ENCODE data around the gene RGS11. TPM values are rescaled to one million over a fixed set of nuclear protein-coding genes. Genes with fewer than 3 reads are reported as not detected.
A peak's percentile ranks its signal among the peaks of the same experiment; 100 is the strongest.

RGS11 gene
- total RNA-seq (10 to 100 TPM in 6 of 10 donors, 1 to 10 TPM in 4; 7.5 to 18.2 (median 12.5) TPM), polyA plus RNA-seq (10 to 100 TPM in 1 of 2 donors, 1 to 10 TPM in 1; 1.9 to 36.4 TPM)
- long read RNA-seq, donor 1, partial matches to known transcripts, result 2 of 7 reads
- long read RNA-seq, donor 1, other reads (novel, unspliced or antisense), result 4 of 7 reads
- long read RNA-seq, donor 2, partial matches to known transcripts, result 9 of 29 reads
- long read RNA-seq, donor 2, other reads (novel, unspliced or antisense), result 16 of 29 reads
- long read RNA-seq, donor 3, partial matches to known transcripts, result 2 of 11 reads
- long read RNA-seq, donor 3, other reads (novel, unspliced or antisense), result 6 of 11 reads

- WGBS, 2 donors, result 3 to 4% methylated on average over 40 to 51 of the region's 56 CpGs
- Histone ChIP-seq H3K27me3 (peaks cover 0 to 48% (median 10%) of the 10 kb centered on the region in 7 donors), H3K27ac (peak within 1 kb of the TSS in 1 of 10 donors; percentile 28), H3K36me3 (no peaks in the 10 kb centered on the region), H3K9me3 (no peaks in the 10 kb centered on the region), H3K4me1 (peaks cover 0 to 30% (median 17%) of the 10 kb centered on the region in 9 donors), H3K4me3 (peak within 1 kb of the TSS in 9 of 10 donors; percentile 40 to 64 (median 59))
- ATAC-seq (peak in 3 of 8 donors; percentile 22 to 46 (median 27)), DNase-seq (peak in 1 of 2 donors; percentile 27)
- TF ChIP-seq CTCF (IDR thresholded peaks at IDR 0.05), result no peak
- intact Hi-C loops (cut with DNase I), result no loop called here
Observed at GRCh38 chr16:275786-276232, at the start of gene RGS11. Gene RGS11 (minus strand): TSS chr16:275944. CDS start chr16:275911, 33 bp downstream.

GRCh38 chr16:324451-325334 lies 48.9 kb upstream of the RGS11 start:
- Histone ChIP-seq H3K27ac (peak overlapping the region in 7 of 10 donors; percentile 5 to 74 (median 40)), H3K27me3 (no peaks in the 10 kb centered on the region), H3K4me1 (peaks cover 3 to 54% (median 38%) of the 10 kb centered on the region in 9 donors), H3K4me3 (peak overlapping the region in 7 of 10 donors; percentile 24 to 40 (median 27)), H3K36me3 (peaks cover 0 to under 1% (median 0%) of the 10 kb centered on the region in 9 donors), H3K9me3 (no peaks in the 10 kb centered on the region)
- intact Hi-C loops (cut with DNase I), result no loop called here
- no peak for TF ChIP-seq CTCF (IDR thresholded peaks at IDR 0.05)
- ATAC-seq (peak in 7 of 8 donors; percentile 15 to 54 (median 42)), DNase-seq (no peak)
- 61 to 66% methylated on average over 55 of the region's 55 CpGs for WGBS, 2 donors

GRCh38 chr16:324201-324450 lies 48.4 kb upstream of the RGS11 start:
- whole genome bisulfite sequencing, 2 donors, result 89 to 90% methylated on average over 17 of the region's 17 CpGs
- peak overlapping the region in 2 of 10 donors; percentile 24 to 27 for H3K4me3 ChIP-seq
- peaks cover 3 to 53% (median 38%) of the 10 kb centered on the region in 9 donors for H3K4me1 ChIP-seq
- no peak for ATAC-seq
- H3K36me3 ChIP-seq, result peaks cover 0 to 6% (median 0%) of the 10 kb centered on the region in 9 donors
- no peak for DNase-seq
- intact Hi-C loops (cut with DNase I), result no loop called here
- H3K27ac ChIP-seq, result no peak overlapping the region
- H3K9me3 ChIP-seq, result no peaks in the 10 kb centered on the region
- H3K27me3 ChIP-seq, result no peaks in the 10 kb centered on the region
- no peak for TF ChIP-seq CTCF (IDR thresholded peaks at IDR 0.05)

GRCh38 chr16:322476-323143 lies 46.9 kb upstream of the RGS11 start:
- no peak for DNase-seq
- Histone ChIP-seq H3K9me3 (no peaks in the 10 kb centered on the region), H3K27me3 (no peaks in the 10 kb centered on the region), H3K36me3 (peaks cover 0 to 21% (median 0%) of the 10 kb centered on the region in 9 donors), H3K27ac (no peak overlapping the region), H3K4me1 (peaks cover 1 to 38% (median 31%) of the 10 kb centered on the region in 9 donors), H3K4me3 (no peak overlapping the region)
- no peak for TF ChIP-seq CTCF (IDR thresholded peaks at IDR 0.05)
- ATAC-seq, result no peak
- intact Hi-C loops (cut with DNase I), result no loop called here
- 91 to 92% methylated on average over 13 of the region's 13 CpGs for WGBS, 2 donors
